MV-4-11 (cell line): ENCODE measurements around the gene THAP2.
A peak's percentile ranks its signal among the peaks of the same experiment; 100 is the strongest.
"Not testable (repeated sequence)": the region's sequence is repeated elsewhere in the genome, so short reads cannot be mapped to it uniquely, and the experiment has no call there.

Experiments used
- DNase-seq: peaks from one replicate; lab custom pipeline; 2025; lab: John Stamatoyannopoulos, UW

The THAP2 gene

DNA sequence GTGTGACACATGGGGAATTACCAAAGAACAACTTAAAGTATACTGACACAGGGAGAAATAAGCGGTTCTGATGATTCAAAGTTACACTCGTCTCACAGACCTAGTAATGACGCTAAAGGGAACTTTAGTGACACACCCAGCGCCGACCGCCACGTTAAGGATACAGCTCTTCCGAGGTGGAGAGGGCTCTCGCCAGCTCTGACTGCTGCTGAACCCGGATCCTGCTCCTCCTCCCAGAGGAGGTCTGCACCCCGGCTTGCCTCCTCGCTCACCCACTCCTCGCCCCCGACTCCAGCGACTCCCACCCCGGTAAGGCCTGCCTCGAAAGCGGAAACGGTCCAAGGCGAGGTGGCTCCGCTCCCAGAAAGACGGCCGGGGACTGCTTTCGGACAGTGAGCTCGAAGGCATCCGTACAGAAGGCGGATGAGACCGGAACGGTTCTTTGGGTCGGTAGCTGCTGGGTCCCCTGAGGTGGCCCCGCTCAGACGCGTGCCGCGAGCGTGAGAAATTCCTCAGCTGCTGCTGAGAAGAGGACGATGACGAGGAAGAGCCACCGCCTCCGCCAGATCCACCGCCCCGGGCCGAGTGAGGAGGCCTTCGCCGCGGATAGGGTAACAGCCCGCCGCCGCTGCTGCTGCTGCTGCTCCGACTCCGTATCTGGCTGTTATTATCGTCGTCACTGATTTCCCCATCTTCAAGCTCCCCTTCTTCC lies 1.1 kb upstream of the THAP2 start:
- DNase-seq = peak; percentile 57

DNA sequence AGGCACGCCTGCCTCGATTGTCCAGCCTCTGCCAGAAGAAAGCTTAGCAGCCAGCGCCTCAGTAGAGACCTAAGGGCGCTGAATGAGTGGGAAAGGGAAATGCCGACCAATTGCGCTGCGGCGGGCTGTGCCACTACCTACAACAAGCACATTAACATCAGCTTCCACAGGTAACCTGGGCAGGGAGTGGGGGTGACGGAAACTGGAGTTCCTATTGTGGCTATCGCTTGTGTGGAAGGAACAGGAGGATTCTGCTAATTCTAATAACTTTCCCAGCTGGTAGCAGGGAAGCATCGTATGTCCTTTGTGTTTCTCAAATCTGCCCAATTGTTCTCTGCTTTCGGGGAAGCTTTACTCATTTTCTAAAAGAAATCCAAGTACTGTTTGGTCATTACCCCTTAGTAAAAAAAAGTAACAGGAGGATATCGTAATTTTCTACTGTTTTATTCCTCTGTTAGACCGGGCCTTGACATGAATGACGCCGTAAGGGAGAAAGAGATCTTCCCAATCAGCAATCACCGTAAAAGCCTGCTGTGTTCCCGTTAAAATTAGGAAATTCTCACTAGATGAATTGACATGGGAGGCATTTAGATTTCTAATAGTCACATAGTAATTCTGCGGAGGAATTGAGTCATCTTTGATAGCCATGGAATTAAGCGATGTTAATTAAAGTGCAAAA lies 449 bp downstream of the THAP2 start:
- DNase-seq = no peak

DNA sequence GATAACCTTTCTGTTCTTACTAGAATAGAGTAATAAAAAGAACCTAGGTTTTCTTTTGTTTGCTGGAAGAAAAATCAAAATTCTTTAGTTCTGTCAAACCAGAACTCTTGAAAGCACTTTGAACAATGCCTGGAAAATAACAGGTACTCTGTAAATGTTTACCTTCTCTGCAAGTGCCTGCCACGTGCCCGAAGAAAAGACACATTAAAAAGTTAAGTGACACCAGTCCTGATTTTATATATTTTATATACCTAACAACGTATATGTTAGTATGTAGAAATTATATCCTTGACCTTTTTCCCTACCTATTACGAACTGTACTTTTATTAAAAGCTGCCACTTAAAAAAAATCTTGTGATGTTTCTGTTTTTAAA lies 976 bp downstream of the THAP2 start:
- no peak for DNase-seq

DNA sequence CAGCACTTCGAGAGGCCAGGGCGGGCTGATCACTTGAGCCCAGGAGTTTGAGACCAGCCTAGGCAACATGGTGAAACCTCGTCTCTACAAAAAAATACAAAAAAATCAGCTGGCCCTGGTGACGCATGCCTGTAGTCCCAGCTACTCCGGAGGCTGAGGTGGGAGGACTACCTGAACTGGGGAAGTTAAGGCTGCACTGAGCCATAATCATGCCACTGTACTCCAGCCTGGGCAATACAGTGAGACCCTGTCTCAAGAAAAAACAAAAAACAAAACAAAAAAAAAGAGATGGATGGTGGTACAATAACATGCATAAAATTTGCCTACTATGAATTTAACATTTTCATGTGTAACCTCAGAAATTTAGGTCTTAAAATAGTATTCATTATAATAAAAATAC lies 2.2 kb downstream of the THAP2 start:
- DNase-seq = no peak

DNA sequence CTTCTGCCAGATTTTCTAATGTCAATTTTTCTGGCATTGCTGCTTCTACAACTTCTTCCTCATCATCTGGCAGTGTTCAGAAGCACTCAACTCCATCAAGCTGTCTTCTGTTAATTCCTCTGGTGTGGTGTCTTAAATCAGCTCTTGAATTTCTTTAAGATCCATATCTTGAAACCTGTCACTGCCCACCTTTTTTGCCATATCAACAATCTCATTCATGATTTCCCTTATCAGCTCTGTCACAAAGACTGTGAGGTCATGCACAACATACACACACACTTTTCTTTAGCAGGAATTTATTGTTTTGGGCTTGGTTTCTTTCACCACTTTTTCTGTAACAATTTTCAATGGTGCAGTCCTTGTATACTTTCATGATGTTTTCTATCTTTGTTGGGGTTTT lies 7.2 kb downstream of the THAP2 start:
- no peak for DNase-seq

DNA sequence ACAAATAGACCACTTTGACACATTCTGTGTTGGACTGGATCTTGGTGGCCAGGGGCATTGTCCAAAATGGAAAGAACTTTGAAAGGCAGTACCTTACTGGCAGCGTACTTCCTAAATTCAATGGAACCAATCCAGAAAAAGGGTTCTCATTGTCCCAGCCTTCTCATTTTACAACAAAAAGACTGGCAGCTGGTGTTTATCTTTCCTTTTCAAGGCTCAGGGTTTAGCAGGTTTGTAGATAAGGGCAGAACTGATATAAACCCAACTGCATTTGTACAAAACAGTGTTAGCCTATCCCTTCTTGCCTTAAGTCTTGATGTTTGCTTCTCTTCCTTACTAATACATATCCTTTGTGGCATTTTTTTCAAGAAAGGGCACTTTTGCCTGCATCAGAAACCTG lies 7.7 kb downstream of the THAP2 start:
- no peak for DNase-seq

DNA sequence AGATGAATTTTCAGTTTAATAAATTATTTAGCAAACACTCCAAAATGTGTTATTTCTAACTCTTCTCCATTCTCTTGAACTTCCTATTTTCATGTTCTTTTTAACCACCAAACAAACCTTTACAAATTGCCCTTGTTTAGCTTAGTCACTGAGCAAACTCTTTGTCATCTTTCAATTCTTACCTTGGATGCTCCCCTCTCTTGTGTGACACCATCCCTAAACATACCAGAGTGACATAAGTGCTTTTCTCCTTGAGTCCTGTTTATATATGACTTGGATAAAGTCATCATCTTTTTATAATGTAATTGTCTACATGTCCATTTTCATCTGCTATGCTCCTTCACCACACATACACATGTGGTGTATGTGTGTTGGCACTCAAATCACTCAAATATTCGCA lies 18.4 kb downstream of the THAP2 start:
- DNase-seq = peak; percentile 5

GRCh38 chr12:71683633-71684032 lies 19.5 kb downstream of the THAP2 start:
- no peak for DNase-seq

DNA sequence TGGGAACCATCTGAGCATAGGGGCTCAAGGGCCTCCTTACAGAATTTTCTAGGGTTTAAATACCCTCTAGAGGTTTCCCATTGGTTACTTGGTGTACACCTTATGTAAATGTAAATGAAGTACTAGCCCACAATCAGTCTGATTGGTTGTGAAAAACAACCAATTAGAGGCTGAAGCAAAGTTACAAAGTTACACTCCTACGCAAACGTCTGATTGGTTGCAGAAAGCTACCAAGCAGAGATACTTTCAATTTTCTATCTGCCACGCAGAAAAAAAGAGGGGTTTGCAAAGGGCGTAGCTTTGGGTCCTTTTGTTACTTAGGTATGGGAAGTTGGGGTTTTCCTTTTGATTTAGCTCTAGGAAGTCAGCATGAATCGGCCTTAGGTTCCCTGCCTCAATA lies 20.0 kb downstream of the THAP2 start:
- no peak for DNase-seq

DNA sequence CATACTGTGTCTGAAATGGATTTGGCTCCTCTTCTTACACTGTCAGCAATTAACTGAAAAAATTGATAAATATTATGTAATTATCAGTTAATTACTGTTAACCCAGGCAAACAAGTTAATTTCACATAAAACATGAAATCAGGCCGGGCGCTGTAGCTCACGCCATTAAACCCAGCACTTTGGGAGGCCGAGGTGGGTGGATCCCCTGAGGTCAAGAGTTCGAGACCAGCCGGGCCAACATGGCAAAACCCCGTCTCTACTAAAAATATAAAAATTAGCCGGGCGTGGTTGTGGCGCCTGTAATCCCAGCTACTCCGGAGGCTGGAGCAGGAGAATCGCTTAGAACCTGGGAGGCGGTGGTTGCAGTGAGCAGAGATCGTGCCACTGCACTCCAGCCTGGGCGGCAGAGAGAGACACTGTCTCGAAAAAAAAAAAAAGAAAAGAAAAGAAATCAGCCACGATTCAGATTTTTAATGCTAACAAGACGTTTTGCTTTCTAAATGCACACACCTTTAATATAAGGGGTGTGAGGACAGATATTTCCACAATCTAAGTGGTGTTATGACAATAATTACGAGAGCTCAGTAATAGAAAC lies 21.3 kb downstream of the THAP2 start:
- no peak for DNase-seq

DNA sequence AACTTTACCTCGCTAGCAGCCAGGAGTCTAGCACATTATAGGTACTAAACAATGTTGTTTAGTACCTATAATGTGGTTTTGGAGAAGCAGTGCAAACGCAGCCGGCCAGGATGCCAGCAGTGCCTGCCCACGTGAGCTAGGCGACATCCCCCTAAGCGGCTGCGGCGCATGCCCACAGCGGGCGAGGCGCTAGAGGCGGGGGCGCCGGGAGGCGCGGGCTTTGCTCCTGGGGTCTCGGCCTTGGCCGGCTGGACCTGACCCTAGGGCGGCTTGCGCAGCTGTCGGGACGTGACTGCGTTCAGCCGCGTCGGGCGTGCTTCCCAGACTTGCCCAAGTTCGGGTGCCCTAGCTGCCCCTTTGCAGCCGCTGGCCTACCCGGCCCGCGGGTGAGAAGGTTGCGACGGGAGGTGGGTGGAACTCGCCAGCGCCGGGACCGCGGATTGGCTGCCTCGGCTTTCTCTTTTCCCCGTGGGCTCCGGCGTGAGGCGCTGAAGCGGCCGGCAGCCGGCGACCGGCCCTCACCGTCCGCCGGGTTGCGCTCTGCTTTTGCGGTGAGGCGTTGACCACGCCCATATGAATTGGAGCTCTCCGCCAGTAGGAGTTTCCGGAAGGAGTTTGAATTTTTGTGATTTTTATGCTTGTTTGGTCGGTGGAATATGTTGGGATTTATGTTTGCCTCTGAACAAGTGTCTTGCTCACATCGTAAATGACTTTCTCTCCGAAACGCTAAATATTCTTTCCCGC lies 22.0 kb downstream of the THAP2 start, which contains the start of gene TMEM19:
Gene TMEM19 (plus strand): TSS at position 169 of the 744 bp plus-strand sequence. CDS start 599 bp downstream, outside the sequence.
- peak; percentile 87 for DNase-seq

DNA sequence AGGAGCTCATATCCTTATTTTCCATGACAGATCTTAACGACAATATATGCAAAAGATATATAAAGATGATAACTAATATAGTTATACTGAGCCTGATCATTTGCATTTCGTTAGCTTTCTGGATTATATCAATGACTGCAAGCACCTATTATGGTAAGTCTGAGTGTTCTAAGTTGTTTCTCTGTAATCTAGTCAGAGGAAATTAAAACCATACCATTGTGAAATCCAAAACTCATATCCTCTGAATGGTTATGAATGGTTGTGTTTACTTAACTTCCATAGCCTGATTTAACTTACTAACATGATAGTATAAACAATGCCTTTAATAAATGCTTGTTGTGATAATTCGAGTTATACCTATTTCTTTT lies 22.5 kb downstream of the THAP2 start:
- DNase-seq = peak; percentile 40

- DNase-seq = not testable (repeated sequence)
Measured at GRCh38 chr12:71687172-71687571, 23.1 kb downstream of the THAP2 start.

DNA sequence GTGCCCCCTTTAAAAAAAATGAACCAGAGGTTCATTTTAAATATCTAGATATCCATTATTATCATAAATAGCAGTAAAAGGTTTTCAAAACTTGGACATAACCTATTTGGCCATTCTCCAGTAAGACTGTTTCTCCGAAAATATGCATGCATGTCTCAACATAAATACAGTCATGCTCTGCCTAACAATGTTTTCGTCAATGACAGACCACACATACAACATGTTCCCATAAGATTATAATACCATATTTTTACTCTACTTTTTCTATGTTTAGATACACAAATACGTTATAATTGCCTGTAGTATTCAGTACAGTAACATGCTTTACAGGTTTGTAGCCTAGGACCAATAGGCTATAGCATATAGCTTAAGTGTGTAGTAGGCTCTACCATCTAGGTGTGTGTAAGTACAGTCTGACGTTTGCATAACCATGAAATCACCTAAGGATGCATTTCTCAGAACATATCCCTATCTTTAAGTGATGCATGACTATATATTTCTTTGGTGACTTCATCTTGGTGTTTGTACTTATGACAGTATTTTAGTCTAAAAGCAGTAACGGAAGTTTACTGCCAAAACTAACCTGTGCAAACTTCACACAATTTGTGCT lies 25.0 kb downstream of the THAP2 start:
- no peak for DNase-seq

GRCh38 chr12:71691504-71692129 lies 27.5 kb downstream of the THAP2 start:
- DNase-seq = no peak

- DNase-seq = no peak
Measured at GRCh38 chr12:71693126-71693525, 29.0 kb downstream of the THAP2 start.

DNA sequence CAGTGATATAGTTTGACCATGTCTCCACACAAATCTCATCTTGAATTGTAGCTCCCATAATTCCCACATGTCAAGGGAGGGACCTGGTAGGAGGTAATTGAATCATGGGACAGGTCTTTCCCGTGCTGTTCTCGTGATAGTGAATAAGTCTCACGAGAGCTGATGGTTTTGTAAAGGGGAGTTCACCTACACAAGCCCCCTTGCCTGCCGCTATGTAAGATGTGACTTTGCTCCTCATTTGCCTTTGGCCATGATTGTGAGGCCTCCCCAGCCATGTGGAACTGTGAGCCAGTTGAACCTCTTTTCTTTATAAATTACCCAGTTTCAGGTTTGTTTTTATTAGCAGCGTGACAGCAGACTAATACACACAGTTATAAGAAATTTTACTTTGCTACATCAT lies 29.6 kb downstream of the THAP2 start:
- not testable (repeated sequence) for DNase-seq

DNA sequence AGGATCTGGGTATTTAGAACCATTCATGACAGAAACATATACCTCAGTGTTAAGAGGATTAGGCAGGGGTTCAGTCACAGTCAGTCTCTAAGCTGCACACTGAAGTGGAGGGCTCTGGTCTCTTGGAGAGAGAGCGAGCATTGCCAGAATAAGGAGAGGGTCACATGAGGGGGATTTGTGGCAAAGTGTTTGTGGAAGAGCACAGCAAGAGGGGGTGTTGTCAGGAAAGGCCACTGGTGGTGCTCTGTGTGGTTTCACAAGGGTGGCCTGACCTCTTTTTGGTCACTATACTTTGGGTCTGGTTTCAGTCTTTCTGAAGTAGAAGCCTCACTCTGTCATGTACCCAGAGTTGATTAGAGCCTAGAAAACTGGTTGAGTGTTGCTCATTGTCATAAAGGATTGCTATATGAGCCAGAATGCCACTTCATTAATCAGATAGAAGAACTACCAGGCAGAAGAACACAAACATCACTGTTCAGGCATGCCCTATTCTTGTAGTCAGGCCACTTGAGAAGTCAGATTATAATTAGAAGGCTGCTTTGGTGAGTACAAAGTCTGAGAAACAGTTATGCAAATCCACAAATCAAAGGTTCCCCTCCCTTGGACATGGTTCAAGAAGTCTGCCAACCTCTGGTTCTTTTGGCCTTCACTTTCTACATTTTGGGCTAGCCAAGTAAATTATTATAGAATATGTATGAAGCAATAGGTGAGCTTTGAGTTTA lies 30.2 kb downstream of the THAP2 start:
- DNase-seq = no peak

DNA sequence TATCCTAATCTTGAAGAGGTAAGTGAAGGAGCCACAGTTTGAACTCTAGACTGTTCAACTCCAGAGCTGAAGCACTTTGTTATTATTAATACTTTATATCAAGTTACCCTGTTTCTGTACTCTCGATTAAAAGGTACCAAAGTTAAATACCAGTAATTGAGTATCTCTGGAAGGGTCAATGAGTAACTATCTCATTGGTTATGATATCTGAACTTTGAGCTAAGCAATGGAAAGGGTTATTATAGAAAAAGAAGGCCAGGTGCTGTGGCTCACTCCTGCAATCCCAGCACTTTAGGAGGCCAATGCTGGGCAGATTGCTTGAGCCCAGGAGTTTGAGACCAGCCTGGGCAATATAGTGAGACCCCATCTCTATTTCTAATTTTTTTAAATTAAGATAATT lies 31.7 kb downstream of the THAP2 start:
- no peak for DNase-seq

GRCh38 chr12:71702181-71702580 lies 38.1 kb downstream of the THAP2 start:
- DNase-seq = not testable (repeated sequence)

DNA sequence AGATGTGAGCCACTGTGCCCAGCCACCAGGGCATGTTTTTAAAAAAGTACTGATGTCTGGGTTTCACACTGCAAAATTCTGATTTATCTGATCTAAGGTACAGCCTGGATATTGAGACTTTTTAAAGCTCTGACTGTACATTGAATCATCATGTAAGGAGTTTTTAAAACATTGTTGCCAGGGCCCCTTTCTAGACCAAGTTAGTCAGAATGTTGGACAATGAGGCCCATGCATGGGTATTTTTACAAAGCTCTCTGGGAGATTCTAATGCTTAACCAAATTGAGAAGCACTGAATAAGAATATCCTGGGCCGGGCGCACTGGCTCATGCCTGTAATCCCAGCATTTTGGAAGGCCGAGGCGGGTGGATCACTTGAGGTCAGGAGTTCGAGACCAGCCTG lies 38.5 kb downstream of the THAP2 start:
- DNase-seq = no peak
